ENCODE measurements around the gene PODXL.

Gene PODXL

DNA sequence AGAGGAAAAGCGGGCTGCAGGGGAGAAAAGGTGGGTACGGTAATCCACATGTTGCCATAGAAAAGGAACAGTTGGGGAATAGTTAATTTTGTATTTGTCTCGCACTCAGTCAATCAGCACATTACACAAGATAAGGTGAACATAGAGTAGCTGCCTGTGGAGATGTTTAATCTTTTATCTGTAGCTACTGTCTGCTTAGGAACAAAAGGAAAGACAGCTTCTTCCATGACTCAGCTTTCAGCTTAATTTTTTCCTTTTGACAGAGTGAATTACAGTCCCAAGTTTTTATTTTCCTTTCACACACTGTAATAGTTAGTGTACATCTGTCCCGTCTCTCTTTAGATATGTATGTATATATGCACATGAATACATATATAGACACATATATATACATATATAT, 39.3 kb upstream of the PODXL start:
- no peak overlapping the region for H2BK15ac ChIP-seq (ENCODE audit: low read length)
- no peak overlapping the region for H2BK120ac ChIP-seq (ENCODE audit: low read depth, low read length)
- H4K8ac ChIP-seq (ENCODE audit: low read depth, low read length): no peak overlapping the region
- H3K36me3 ChIP-seq (replicated peaks in 1 of 2; ENCODE audit: control insufficient read depth in 2 of 2, insufficient read depth in 2 of 2, low read length in 2 of 2): no peaks in the 10 kb centered on the region
- H3K9me3 ChIP-seq (replicated peaks in 1 of 2; ENCODE audit: control insufficient read depth in 2 of 2, insufficient read depth in 1 of 2, low read depth in 1 of 2, low read length in 2 of 2): no peaks in the 10 kb centered on the region
- no peak overlapping the region for H3K14ac ChIP-seq (ENCODE audit: low read length)
- H2BK5ac ChIP-seq (ENCODE audit: low read length): no peak overlapping the region
- H3K4ac ChIP-seq (ENCODE audit: low read length): no peak overlapping the region
- no peak overlapping the region for H2BK12ac ChIP-seq (ENCODE audit: low read length)
- H3K4me1 ChIP-seq (ENCODE audit: control insufficient read depth in 2 of 2, insufficient read depth in 1 of 2, low read depth in 1 of 2, low read length in 2 of 2): peaks cover 14 to 17% of the 10 kb centered on the region in 2 donors
- no peak overlapping the region for H4K91ac ChIP-seq (ENCODE audit: low read depth, low read length, poor library complexity)
- H3K79me1 ChIP-seq (ENCODE audit: low read depth, low read length): no peaks in the 10 kb centered on the region
- no peak overlapping the region for H2AK5ac ChIP-seq (ENCODE audit: low read depth, low read length)
- H3K9ac ChIP-seq (ENCODE audit: low read depth, low read length, poor library complexity): no peak overlapping the region
- no peak for DNase-seq (ENCODE audit: low spot score)
- H3K4me2 ChIP-seq (ENCODE audit: insufficient read depth, low read length, poor library complexity, severe bottlenecking): no peak overlapping the region
- no CpG with 5 or more reads among the region's 4 CpGs for WGBS, 2 donors (ENCODE audit: extremely low coverage in 2 of 2, insufficient read length in 2 of 2, insufficient replicate concordance in 1 of 2)
- H2AFZ ChIP-seq (ENCODE audit: low read length): no peak overlapping the region
- H3K18ac ChIP-seq (ENCODE audit: low read length): no peak overlapping the region
- H3K27me3 ChIP-seq (ENCODE audit: control insufficient read depth in 3 of 3, insufficient read depth in 3 of 3, low read depth in 1 of 3, low read length in 3 of 3): no peaks in the 10 kb centered on the region
- H3K27ac ChIP-seq (replicated peaks; ENCODE audit: low read length): no peak overlapping the region
- no peak overlapping the region for H3K23ac ChIP-seq (ENCODE audit: low read depth, low read length, poor library complexity)
- H3K4me3 ChIP-seq (ENCODE audit: low read length in 2 of 2): no peak overlapping the region

DNA sequence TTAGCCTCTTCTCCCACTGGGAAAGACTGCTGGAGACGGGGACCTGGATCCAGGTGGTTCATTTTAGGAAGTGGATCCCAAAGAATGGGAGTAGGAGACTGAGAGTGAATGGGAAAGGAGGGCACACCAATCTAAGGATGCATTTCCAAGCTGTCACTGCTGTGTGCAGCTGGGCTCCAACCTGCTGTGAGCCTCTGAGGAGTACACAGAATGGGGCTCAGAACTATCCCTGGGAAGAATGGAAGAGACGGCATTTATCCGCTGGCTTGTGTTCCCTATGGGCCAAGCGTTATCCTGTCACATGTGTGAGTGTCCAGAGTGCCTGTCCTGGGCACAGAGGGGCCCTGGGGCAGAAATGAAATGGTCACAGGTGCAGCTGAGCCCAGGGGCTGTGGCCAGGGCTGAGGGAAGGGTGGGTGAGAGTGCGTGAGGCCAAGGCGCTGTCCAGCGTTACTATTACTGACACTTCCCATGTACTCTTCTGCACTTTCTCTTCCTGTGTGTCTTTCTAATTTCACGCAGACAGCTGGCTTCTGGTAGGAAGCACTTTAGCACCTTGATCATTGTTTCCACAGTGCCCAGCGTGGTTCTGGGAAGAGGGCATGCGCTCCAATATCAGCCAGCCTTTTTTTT, 35.4 kb upstream of the PODXL start:
- Histone ChIP-seq H3K14ac (ENCODE audit: low read length) (peak overlapping the region; percentile 57), H3K9ac (ENCODE audit: low read depth, low read length, poor library complexity) (no peak overlapping the region)
- WGBS, 2 donors (ENCODE audit: extremely low coverage in 2 of 2, insufficient read length in 2 of 2, insufficient replicate concordance in 1 of 2): no CpG with 5 or more reads among the region's 10 CpGs

DNA sequence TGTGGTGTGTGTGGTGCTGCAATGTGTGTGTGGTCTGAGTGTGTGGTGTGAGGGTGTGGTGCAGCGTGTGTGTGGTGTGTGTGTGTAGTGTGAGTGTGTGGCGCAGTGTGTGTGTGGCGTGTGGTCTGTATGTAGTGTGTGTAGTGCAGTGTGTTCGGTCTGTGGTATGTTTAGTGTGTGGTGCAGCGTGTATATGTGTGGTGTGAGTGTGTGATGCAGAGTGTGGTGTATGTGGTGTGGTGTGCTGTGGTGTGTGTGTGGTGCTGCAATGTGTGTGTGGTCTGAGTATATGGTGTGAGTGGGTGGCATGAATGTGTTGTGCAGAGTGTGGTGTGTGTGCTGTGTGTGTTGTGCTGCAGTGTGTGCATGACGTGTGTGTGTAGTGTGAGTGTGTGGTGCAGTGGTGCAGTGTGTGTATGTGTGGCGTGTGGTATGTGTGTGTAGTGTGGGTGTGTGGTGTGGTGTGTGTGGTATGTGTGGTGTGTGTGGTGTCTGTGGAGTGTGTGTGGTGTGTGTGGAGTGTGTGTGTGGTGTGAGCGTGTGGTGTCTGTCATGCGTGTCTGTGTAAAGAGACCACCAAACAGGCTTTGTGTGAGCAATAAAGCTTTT, 31.0 kb upstream of the PODXL start:
- 100% methylated on average over 1 of the region's 9 CpGs; no CpG with 5 or more reads in 1 of the 2 donors for WGBS, 2 donors (ENCODE audit: extremely low coverage in 2 of 2, insufficient read length in 2 of 2, insufficient replicate concordance in 1 of 2)
- peak overlapping the region; percentile 2 for H3K14ac ChIP-seq (ENCODE audit: low read length)
- no peak for DNase-seq (ENCODE audit: low spot score)

More for the DNA sequence above, 35.4 kb upstream of the PODXL start:
- no peak overlapping the region for H4K8ac ChIP-seq (ENCODE audit: low read depth, low read length)
- peak overlapping the region; percentile 4 for H2BK12ac ChIP-seq (ENCODE audit: low read length)
- no peak overlapping the region for H2AFZ ChIP-seq (ENCODE audit: low read length)
- peak overlapping the region; percentile 82 for H2BK15ac ChIP-seq (ENCODE audit: low read length)
- no peak overlapping the region for H4K91ac ChIP-seq (ENCODE audit: low read depth, low read length, poor library complexity)
- no peaks in the 10 kb centered on the region for H3K36me3 ChIP-seq (replicated peaks in 1 of 2; ENCODE audit: control insufficient read depth in 2 of 2, insufficient read depth in 2 of 2, low read length in 2 of 2)
- H3K9me3 ChIP-seq (replicated peaks in 1 of 2; ENCODE audit: control insufficient read depth in 2 of 2, insufficient read depth in 1 of 2, low read depth in 1 of 2, low read length in 2 of 2): peaks cover 0 to 6% of the 10 kb centered on the region in 2 donors
- H3K23ac ChIP-seq (ENCODE audit: low read depth, low read length, poor library complexity): no peak overlapping the region
- peaks cover 12 to 13% of the 10 kb centered on the region in 2 donors for H3K4me1 ChIP-seq (ENCODE audit: control insufficient read depth in 2 of 2, insufficient read depth in 1 of 2, low read depth in 1 of 2, low read length in 2 of 2)
- peak overlapping the region; percentile 59 for H3K18ac ChIP-seq (ENCODE audit: low read length)
- H3K4me2 ChIP-seq (ENCODE audit: insufficient read depth, low read length, poor library complexity, severe bottlenecking): no peak overlapping the region
- H3K79me1 ChIP-seq (ENCODE audit: low read depth, low read length): peaks cover 3% of the 10 kb centered on the region
- H3K4ac ChIP-seq (ENCODE audit: low read length): no peak overlapping the region
- H3K27ac ChIP-seq (replicated peaks; ENCODE audit: low read length): no peak overlapping the region
- peaks cover 0 to 5% (median 0%) of the 10 kb centered on the region in 3 experiments for H3K27me3 ChIP-seq (ENCODE audit: control insufficient read depth in 3 of 3, insufficient read depth in 3 of 3, low read depth in 1 of 3, low read length in 3 of 3)
- H3K4me3 ChIP-seq (ENCODE audit: low read length in 2 of 2): no peak overlapping the region
- no peak overlapping the region for H2BK120ac ChIP-seq (ENCODE audit: low read depth, low read length)
- no peak overlapping the region for H2AK5ac ChIP-seq (ENCODE audit: low read depth, low read length)
- no peak for DNase-seq (ENCODE audit: low spot score)
- H2BK5ac ChIP-seq (ENCODE audit: low read length): peak overlapping the region; percentile 72

DNA sequence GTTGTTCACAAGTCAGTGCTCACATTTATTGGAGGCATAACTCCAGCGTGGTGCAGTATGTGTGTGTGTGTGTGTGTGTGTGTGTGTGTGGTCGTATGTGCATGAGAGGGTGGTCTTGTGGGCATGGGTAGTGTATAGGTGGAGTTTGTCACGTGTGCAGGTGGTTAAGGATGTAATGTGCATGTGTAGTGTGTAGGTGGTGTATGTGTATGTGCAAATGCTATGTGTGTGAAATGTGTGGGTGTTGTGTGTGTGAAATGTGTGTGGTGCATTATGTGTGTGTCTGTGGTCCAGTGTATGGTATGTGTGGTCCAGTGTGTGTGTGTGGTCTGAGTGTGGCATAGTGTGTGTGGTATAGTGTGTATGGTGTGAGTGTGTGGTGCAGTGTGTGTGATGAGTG, 30.3 kb upstream of the PODXL start:
- Histone ChIP-seq H4K8ac (ENCODE audit: low read depth, low read length) (peak overlapping the region; percentile 21), H3K36me3 (replicated peaks in 1 of 2; ENCODE audit: control insufficient read depth in 2 of 2, insufficient read depth in 2 of 2, low read length in 2 of 2) (no peaks in the 10 kb centered on the region), H3K79me1 (ENCODE audit: low read depth, low read length) (peaks cover 3% of the 10 kb centered on the region), H3K23ac (ENCODE audit: low read depth, low read length, poor library complexity) (peak overlapping the region; percentile 65), H3K27me3 (ENCODE audit: control insufficient read depth in 3 of 3, insufficient read depth in 3 of 3, low read depth in 1 of 3, low read length in 3 of 3) (peaks cover 0 to 6% (median 0%) of the 10 kb centered on the region in 3 experiments), H3K4me2 (ENCODE audit: insufficient read depth, low read length, poor library complexity, severe bottlenecking) (no peak overlapping the region), H2AFZ (ENCODE audit: low read length) (no peak overlapping the region), H2AK5ac (ENCODE audit: low read depth, low read length) (no peak overlapping the region), H3K4ac (ENCODE audit: low read length) (peak overlapping the region; percentile 43), H3K27ac (replicated peaks; ENCODE audit: low read length) (no peak overlapping the region), H4K91ac (ENCODE audit: low read depth, low read length, poor library complexity) (peak overlapping the region; percentile 87), H3K4me3 (ENCODE audit: low read length in 2 of 2) (peak overlapping the region in 1 of 2 donors; percentile 68), H2BK120ac (ENCODE audit: low read depth, low read length) (no peak overlapping the region), H2BK5ac (ENCODE audit: low read length) (no peak overlapping the region), H3K9ac (ENCODE audit: low read depth, low read length, poor library complexity) (no peak overlapping the region), H3K18ac (ENCODE audit: low read length) (no peak overlapping the region), H2BK15ac (ENCODE audit: low read length) (peak overlapping the region; percentile 80), H3K14ac (ENCODE audit: low read length) (peak overlapping the region; percentile 2), H3K9me3 (replicated peaks in 1 of 2; ENCODE audit: control insufficient read depth in 2 of 2, insufficient read depth in 1 of 2, low read depth in 1 of 2, low read length in 2 of 2) (peaks cover 0 to 7% of the 10 kb centered on the region in 2 donors), H3K4me1 (ENCODE audit: control insufficient read depth in 2 of 2, insufficient read depth in 1 of 2, low read depth in 1 of 2, low read length in 2 of 2) (peaks cover 14 to 19% of the 10 kb centered on the region in 2 donors), H2BK12ac (ENCODE audit: low read length) (peak overlapping the region; percentile 0)
- no CpG with 5 or more reads among the region's 3 CpGs for WGBS, 2 donors (ENCODE audit: extremely low coverage in 2 of 2, insufficient read length in 2 of 2, insufficient replicate concordance in 1 of 2)
- no peak for DNase-seq (ENCODE audit: low spot score)

More for the DNA sequence above, 31.0 kb upstream of the PODXL start:
- peaks cover 0 to 7% of the 10 kb centered on the region in 2 donors for H3K9me3 ChIP-seq (replicated peaks in 1 of 2; ENCODE audit: control insufficient read depth in 2 of 2, insufficient read depth in 1 of 2, low read depth in 1 of 2, low read length in 2 of 2)
- no peak overlapping the region for H2BK120ac ChIP-seq (ENCODE audit: low read depth, low read length)
- no peak overlapping the region for H3K9ac ChIP-seq (ENCODE audit: low read depth, low read length, poor library complexity)
- peak overlapping the region; percentile 87 for H4K91ac ChIP-seq (ENCODE audit: low read depth, low read length, poor library complexity)
- H3K36me3 ChIP-seq (replicated peaks in 1 of 2; ENCODE audit: control insufficient read depth in 2 of 2, insufficient read depth in 2 of 2, low read length in 2 of 2): no peaks in the 10 kb centered on the region
- peak overlapping the region in 1 of 2 donors; percentile 68 for H3K4me3 ChIP-seq (ENCODE audit: low read length in 2 of 2)
- H2BK15ac ChIP-seq (ENCODE audit: low read length): peak overlapping the region; percentile 49
- H3K4me2 ChIP-seq (ENCODE audit: insufficient read depth, low read length, poor library complexity, severe bottlenecking): no peak overlapping the region
- no peak overlapping the region for H2BK5ac ChIP-seq (ENCODE audit: low read length)
- no peak overlapping the region for H2AFZ ChIP-seq (ENCODE audit: low read length)
- H3K79me1 ChIP-seq (ENCODE audit: low read depth, low read length): peaks cover 3% of the 10 kb centered on the region
- peak overlapping the region; percentile 72 for H3K4ac ChIP-seq (ENCODE audit: low read length)
- H2BK12ac ChIP-seq (ENCODE audit: low read length): peak overlapping the region; percentile 91
- peak overlapping the region; percentile 36 for H2AK5ac ChIP-seq (ENCODE audit: low read depth, low read length)
- H3K4me1 ChIP-seq (ENCODE audit: control insufficient read depth in 2 of 2, insufficient read depth in 1 of 2, low read depth in 1 of 2, low read length in 2 of 2): peaks cover 13 to 20% of the 10 kb centered on the region in 2 donors
- H3K27ac ChIP-seq (replicated peaks; ENCODE audit: low read length): no peak overlapping the region
- H3K27me3 ChIP-seq (ENCODE audit: control insufficient read depth in 3 of 3, insufficient read depth in 3 of 3, low read depth in 1 of 3, low read length in 3 of 3): peaks cover 0 to 6% (median 0%) of the 10 kb centered on the region in 3 experiments
- peak overlapping the region; percentile 13 for H3K18ac ChIP-seq (ENCODE audit: low read length)
- peak overlapping the region; percentile 21 for H4K8ac ChIP-seq (ENCODE audit: low read depth, low read length)
- peak overlapping the region; percentile 80 for H3K23ac ChIP-seq (ENCODE audit: low read depth, low read length, poor library complexity)

Measured in neuronal stem cell (in vitro differentiated cells).